Neural crest cell (in vitro differentiated cells): ENCODE data around the gene MEX3A. TPM values are rescaled to one million over a fixed set of nuclear protein-coding genes. Genes with fewer than 3 reads are reported as not detected.
"Not testable (repeated sequence)": the region's sequence is repeated elsewhere in the genome, so short reads cannot be mapped to it uniquely, and the experiment has no call there.

Experiments
- DNase-seq: peaks from one replicate; pipeline ENCODE4 v3.0.0; 2021; ENCODE audit warnings: low read depth, mixed read lengths, low spot score
- H3K27ac Mint-ChIP-seq: one replicate; pipeline ENCODE4 v1.8.0; 2021; ENCODE audit warnings: mild to moderate bottlenecking, mixed read lengths; ENCODE audit not compliant: unreplicated experiment
- H3K27me3 Mint-ChIP-seq: 2 replicates; pipeline ENCODE4 v1.8.0; 2021; ENCODE audit warnings: low read depth, mild to moderate bottlenecking, mixed read lengths
- H3K36me3 Mint-ChIP-seq: 2 replicates; pipeline ENCODE4 v1.8.0; 2021; ENCODE audit warnings: low read depth, mild to moderate bottlenecking, mixed read lengths
- H3K4me1 Mint-ChIP-seq: 2 replicates; pipeline ENCODE4 v1.8.0; 2021; ENCODE audit warnings: mixed read lengths
- H3K4me3 Mint-ChIP-seq: one replicate; pipeline ENCODE4 v1.8.0; 2021; ENCODE audit warnings: mild to moderate bottlenecking, mixed read lengths
- H3K9me3 Mint-ChIP-seq: 2 replicates; pipeline ENCODE4 v1.8.0; 2021; ENCODE audit warnings: mixed read lengths
- CTCF ChIP-seq: fragments of 200-600 bp; sonication (generic); conservative IDR thresholded peaks from 2 replicates; pipeline ENCODE4 v1.5.0; 2021; ENCODE audit warnings: antibody characterized with exemption, mild to moderate bottlenecking
- total RNA-seq: library from RNA; stranded (reverse); gene quantifications from 2 replicates; pipeline ENCODE4 v1.2.1, GENCODE V29; 2021

The MEX3A gene
- total RNA-seq, 1 donor from 2014 or later = 114 TPM

- Mint-ChIP-seq H3K27me3 (peaks cover 2% of the 10 kb centered on the region), H3K27ac (no peak overlapping the region), H3K36me3 (no peaks in the 10 kb centered on the region), H3K4me1 (peaks cover 29% of the 10 kb centered on the region), H3K4me3 (peak overlapping the region; percentile 76), H3K9me3 (no peaks in the 10 kb centered on the region)
- DNase-seq = no peak
- no peak for TF ChIP-seq CTCF
Observed at GRCh38 chr1:156050376-156050775, 31.9 kb downstream of the MEX3A start.

GRCh38 chr1:156048663-156049258 lies 33.5 kb downstream of the MEX3A start:
- H3K4me1 Mint-ChIP-seq = peaks cover 18% of the 10 kb centered on the region
- DNase-seq = no peak
- peak overlapping the region; percentile 32 for H3K4me3 Mint-ChIP-seq
- H3K27ac Mint-ChIP-seq = no peak overlapping the region
- no peaks in the 10 kb centered on the region for H3K9me3 Mint-ChIP-seq
- no peaks in the 10 kb centered on the region for H3K27me3 Mint-ChIP-seq
- peaks cover 5% of the 10 kb centered on the region for H3K36me3 Mint-ChIP-seq
- TF ChIP-seq CTCF = no peak

- no peaks in the 10 kb centered on the region for H3K4me1 Mint-ChIP-seq
- no peak overlapping the region for H3K27ac Mint-ChIP-seq
- DNase-seq = no peak
- no peaks in the 10 kb centered on the region for H3K9me3 Mint-ChIP-seq
- peaks cover 18% of the 10 kb centered on the region for H3K36me3 Mint-ChIP-seq
- no peaks in the 10 kb centered on the region for H3K27me3 Mint-ChIP-seq
- no peak overlapping the region for H3K4me3 Mint-ChIP-seq
- no peak for TF ChIP-seq CTCF
Observed at GRCh38 chr1:156045076-156045475, 37.2 kb downstream of the MEX3A start.

- Mint-ChIP-seq H3K36me3 (peaks cover 21% of the 10 kb centered on the region), H3K27me3 (no peaks in the 10 kb centered on the region), H3K27ac (no peak overlapping the region), H3K9me3 (no peaks in the 10 kb centered on the region), H3K4me1 (no peaks in the 10 kb centered on the region), H3K4me3 (no peak overlapping the region)
- no peak for DNase-seq
- no peak for TF ChIP-seq CTCF
Observed at GRCh38 chr1:156042828-156043227, 39.4 kb downstream of the MEX3A start.

GRCh38 chr1:156034991-156035390 lies 47.3 kb downstream of the MEX3A start:
- not testable (repeated sequence) for H3K36me3 Mint-ChIP-seq, H3K4me1 Mint-ChIP-seq, H3K9me3 Mint-ChIP-seq, H3K27me3 Mint-ChIP-seq, H3K4me3 Mint-ChIP-seq, DNase-seq, H3K27ac Mint-ChIP-seq

GRCh38 chr1:156033011-156033410 lies 49.3 kb downstream of the MEX3A start:
- no peak overlapping the region for H3K4me3 Mint-ChIP-seq
- no peak overlapping the region for H3K27ac Mint-ChIP-seq
- H3K36me3 Mint-ChIP-seq = no peaks in the 10 kb centered on the region
- no peak for DNase-seq
- H3K4me1 Mint-ChIP-seq = peaks cover 8% of the 10 kb centered on the region
- no peak for TF ChIP-seq CTCF
- H3K9me3 Mint-ChIP-seq = no peaks in the 10 kb centered on the region
- H3K27me3 Mint-ChIP-seq = no peaks in the 10 kb centered on the region
